SU-DHL-6 (cell line): ENCODE data around the gene XIRP2.

Experiments used
- CTCF ChIP-seq: fragments of 200-600 bp; sonication (generic); IDR thresholded peaks from one replicate; pipeline ENCODE4 v1.5.1; 2017; ENCODE audit warnings: antibody characterized with exemption, mild to moderate bottlenecking, low read length, moderate library complexity; ENCODE audit not compliant: insufficient read depth, poor library complexity, severe bottlenecking
- EZH2phosphoT487 ChIP-seq: fragments of 200-600 bp; sonication (generic), shearing (Covaris generic); conservative IDR thresholded peaks from 2 replicates; pipeline ENCODE4 v1.6.1; 2018; ENCODE audit warnings: mild to moderate bottlenecking, antibody characterized with exemption, low read length, moderate library complexity, mixed read lengths

- TF ChIP-seq CTCF (no peak), EZH2phosphoT487 (no peak)
Observed at GRCh38 chr2:167287212-167287611, 398.9 kb downstream of the XIRP2 start.
